ENCODE measurements around the gene VPS13D. TPM values are rescaled to one million over a fixed set of nuclear protein-coding genes. Genes with fewer than 3 reads are reported as not detected.

VPS13D gene
- total and polyA plus RNA-seq, 2 donors (not counting 3 experiments of a cell fraction or from before 2014, with no cell fraction given): 13.6 to 48.5 TPM

- FAIRE-seq (no peak), DNase-seq (ENCODE audit: low read depth, low spot score) (no peak)
- no peak overlapping the region for H3K4me3 ChIP-seq (replicated peaks in 1 of 3; ENCODE audit: insufficient read depth in 1 of 3, low read depth in 1 of 3, low read length in 3 of 3)
- H3K9me1 ChIP-seq (replicated peaks; ENCODE audit: control insufficient read depth, extremely low read depth, insufficient read depth, low read length): no peaks in the 10 kb centered on the region
- no peak overlapping the region for H3K9ac ChIP-seq (replicated peaks; ENCODE audit: extremely low read depth, insufficient read depth, low read length)
- peaks cover 10 to 15% of the 10 kb centered on the region in 2 experiments for H3K36me3 ChIP-seq (ENCODE audit: control insufficient read depth in 2 of 2, extremely low read depth in 1 of 2, insufficient read depth in 2 of 2, low read length in 2 of 2)
- H3K27ac ChIP-seq (ENCODE audit: insufficient read depth, low read depth, low read length): no peak overlapping the region
- POLR2A ChIA-PET: no interaction called here
- dilution Hi-C loops (cut with MboI; ENCODE audit: extremely low pct_ligation_motif_present, low sequenced_read_pairs) (no loop called here), intact Hi-C loops (cut with micrococcal nuclease) (loop anchor here (2.0 kb wide), 1 partner anchor 121 kb away; no protein-coding TSS in a partner anchor)
- BruUV-seq (replicated peaks): no TSS peak
- no peaks in the 10 kb centered on the region for H3K4me1 ChIP-seq (ENCODE audit: control insufficient read depth, extremely low read depth, insufficient read depth, low read length)
- H3K9me3 ChIP-seq (replicated peaks; ENCODE audit: control insufficient read depth, insufficient read depth, low read length): no peaks in the 10 kb centered on the region
- TF ChIP-seq MAX (IDR thresholded peaks at IDR 0.05; ENCODE audit: insufficient read depth, insufficient read length) (no peak), JUN (IDR thresholded peaks at IDR 0.05; ENCODE audit: borderline replicate concordance, insufficient read depth, insufficient read length, low read depth) (no peak), EZH2 (IDR thresholded peaks at IDR 0.05; ENCODE audit: borderline replicate concordance, low read depth, low read length, severe bottlenecking) (no peak), GATA2 (IDR thresholded peaks at IDR 0.05; ENCODE audit: insufficient read depth, insufficient read length, low read depth, low read length) (no peak), FOS (IDR thresholded peaks at IDR 0.05; ENCODE audit: borderline replicate concordance, insufficient read depth, low read length) (no peak), POLR2A (IDR thresholded peaks at IDR 0.05; ENCODE audit: low read depth, low read length) (no peak), CTCF (IDR thresholded peaks at IDR 0.05; ENCODE audit: extremely low read depth in 1 of 2, insufficient read depth in 1 of 2, low read depth in 1 of 2, low read length in 2 of 2) (no peak), MYC (IDR thresholded peaks at IDR 0.05; ENCODE audit: low read depth, low read length) (no peak), POLR2AphosphoS5 (IDR thresholded peaks at IDR 0.05; ENCODE audit: insufficient read depth, low read depth, low read length) (no peak)
- CTCF ChIA-PET: interaction anchor here (1.2 to 1.7 kb wide), 2 partner anchors 11 to 122 kb away, joined by 5 to 9 read pairs; no protein-coding TSS in a partner anchor
- H3K27me3 ChIP-seq (ENCODE audit: control insufficient read depth in 2 of 2, insufficient read depth in 2 of 2, low read length in 2 of 2): no peaks in the 10 kb centered on the region
- H3K79me2 ChIP-seq (ENCODE audit: control insufficient read depth, insufficient read depth, low read length): no peaks in the 10 kb centered on the region
- H4K20me1 ChIP-seq (replicated peaks; ENCODE audit: control insufficient read depth, extremely low read depth, insufficient read depth, low read length): no peaks in the 10 kb centered on the region
- no peak overlapping the region for H3K4me2 ChIP-seq (ENCODE audit: insufficient read depth, low read length)
- no peak overlapping the region for H2AFZ ChIP-seq (ENCODE audit: low read depth, low read length)
These were observed 15.9 kb downstream of the VPS13D start for GRCh38 chr1:12245733-12246132.

All from endothelial cell of umbilical vein (primary cell).